Smooth muscle cell (in vitro differentiated cells): ENCODE measurements around the gene CRYGB. TPM values are rescaled to one million over a fixed set of nuclear protein-coding genes. Genes with fewer than 3 reads are reported as not detected.

Experiments used
- DNase-seq: peaks from one replicate; lab custom pipeline; 2025; ENCODE audit not compliant: unreplicated experiment; lab: John Stamatoyannopoulos, UW
- H2AFZ ChIP-seq: fragments of 200-600 bp; sonication (generic); 2 replicates; pipeline ENCODE4 v1.6.0; 2016; ENCODE audit warnings: antibody characterized with exemption, low read depth, mild to moderate bottlenecking
- H3F3A ChIP-seq: fragments of 200-600 bp; sonication (generic); 2 replicates; pipeline ENCODE4 v1.6.0; 2017; ENCODE audit warnings: antibody characterized with exemption, low read depth
- H3K27ac ChIP-seq: fragments of 200-600 bp; sonication (generic); 2 replicates; pipeline ENCODE4 v1.5.1; 2016; ENCODE audit warnings: low read depth, mild to moderate bottlenecking
- H3K27me3 ChIP-seq: fragments of 200-600 bp; sonication (generic); 2 replicates; pipeline ENCODE4 v1.6.1; 2016; ENCODE audit warnings: low read depth, mild to moderate bottlenecking
- H3K36me3 ChIP-seq: fragments of 200-600 bp; sonication (generic); 2 replicates; pipeline ENCODE4 v1.5.1; 2016; ENCODE audit warnings: low read depth
- H3K4me1 ChIP-seq: fragments of 200-600 bp; sonication (generic); 2 replicates; pipeline ENCODE4 v1.5.1; 2016; ENCODE audit warnings: low read depth
- H3K4me2 ChIP-seq: fragments of 200-600 bp; sonication (generic); 2 replicates; pipeline ENCODE4 v1.6.0; 2016; ENCODE audit warnings: mild to moderate bottlenecking
- H3K4me3 ChIP-seq: fragments of 200-600 bp; sonication (generic); 2 replicates; pipeline ENCODE4 v1.5.1; 2016; ENCODE audit warnings: mild to moderate bottlenecking
- H3K79me2 ChIP-seq: fragments of 200-600 bp; sonication (generic); 2 replicates; pipeline ENCODE4 v1.6.0; 2016; ENCODE audit warnings: low read depth, mild to moderate bottlenecking
- H3K9ac ChIP-seq: fragments of 200-600 bp; sonication (generic); 2 replicates; pipeline ENCODE4 v1.6.0; 2016; ENCODE audit warnings: low read depth
- H3K9me3 ChIP-seq: fragments of 200-600 bp; sonication (generic); replicated peaks from 2 replicates; pipeline ENCODE4 v1.5.1; 2016; ENCODE audit warnings: low read depth
- H4K20me1 ChIP-seq: fragments of 200-600 bp; sonication (generic); 2 replicates; pipeline ENCODE4 v1.6.0; 2016; ENCODE audit warnings: low read depth
- WGBS: methylation state at CpG from one replicate; pipeline ENCODE4 v1.1.7; 2016; ENCODE audit warnings: low lambda C conversion rate; 5-methylcytosine and 5-hydroxymethylcytosine counted together
- polyA plus RNA-seq: library from polyadenylated mRNA; unstranded; fragments of >200 nt; fragmentation: Nextera tagmentation; extraction: Ambion mirVana; gene quantifications from 2 replicates; pipeline ENCODE4 v1.2.1, GENCODE V29; 2016
- total RNA-seq: library from RNA; depleted of rRNA; stranded (reverse); fragments of >200 nt; gene quantifications from 2 replicates; pipeline ENCODE4 v1.2.3, GENCODE V29; 2014
- TF ChIP-seq, protein P1 (sequence below): fragments of 200-600 bp; sonication (generic); IDR thresholded peaks from 2 replicates; pipeline ENCODE4 v1.5.1; 2017; ENCODE audit warnings: borderline replicate concordance, mild to moderate bottlenecking, antibody characterized with exemption; ENCODE audit not compliant: insufficient read depth, poor library complexity, severe bottlenecking

Gene CRYGB
- total and polyA plus RNA-seq, 2 experiments from 2014 or later, result not detected

DNA sequence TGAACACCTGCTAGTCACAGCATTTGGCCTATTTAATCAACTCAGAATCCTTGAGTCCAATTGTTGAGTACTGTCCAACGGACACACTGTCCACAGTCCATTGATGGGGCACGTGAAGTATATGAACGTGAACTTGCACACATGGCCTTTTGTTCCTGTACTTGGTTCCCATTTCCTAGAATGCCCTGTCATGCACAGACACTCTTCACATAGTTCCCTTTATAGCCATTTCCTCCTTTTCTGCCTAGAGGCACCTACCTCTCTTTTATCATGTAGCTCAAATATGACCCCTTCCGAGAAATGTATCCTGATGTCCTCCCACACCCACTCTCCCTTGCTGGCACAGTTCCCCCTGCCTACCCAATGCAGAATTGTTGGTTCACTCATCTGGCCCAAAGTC, 26.2 kb upstream of the CRYGB start:
- H3K4me1 ChIP-seq, result peaks cover 4% of the 10 kb centered on the region
- H3K79me2 ChIP-seq, result no peaks in the 10 kb centered on the region
- H3K9ac ChIP-seq, result no peak overlapping the region
- no peaks in the 10 kb centered on the region for H3K9me3 ChIP-seq
- no peaks in the 10 kb centered on the region for H3K36me3 ChIP-seq
- H3K27me3 ChIP-seq, result no peaks in the 10 kb centered on the region
- H4K20me1 ChIP-seq, result no peaks in the 10 kb centered on the region
- 91% methylated on average over 4 of the region's 4 CpGs for WGBS
- H3K27ac ChIP-seq, result no peak overlapping the region
- TF ChIP-seq, protein P1, sequence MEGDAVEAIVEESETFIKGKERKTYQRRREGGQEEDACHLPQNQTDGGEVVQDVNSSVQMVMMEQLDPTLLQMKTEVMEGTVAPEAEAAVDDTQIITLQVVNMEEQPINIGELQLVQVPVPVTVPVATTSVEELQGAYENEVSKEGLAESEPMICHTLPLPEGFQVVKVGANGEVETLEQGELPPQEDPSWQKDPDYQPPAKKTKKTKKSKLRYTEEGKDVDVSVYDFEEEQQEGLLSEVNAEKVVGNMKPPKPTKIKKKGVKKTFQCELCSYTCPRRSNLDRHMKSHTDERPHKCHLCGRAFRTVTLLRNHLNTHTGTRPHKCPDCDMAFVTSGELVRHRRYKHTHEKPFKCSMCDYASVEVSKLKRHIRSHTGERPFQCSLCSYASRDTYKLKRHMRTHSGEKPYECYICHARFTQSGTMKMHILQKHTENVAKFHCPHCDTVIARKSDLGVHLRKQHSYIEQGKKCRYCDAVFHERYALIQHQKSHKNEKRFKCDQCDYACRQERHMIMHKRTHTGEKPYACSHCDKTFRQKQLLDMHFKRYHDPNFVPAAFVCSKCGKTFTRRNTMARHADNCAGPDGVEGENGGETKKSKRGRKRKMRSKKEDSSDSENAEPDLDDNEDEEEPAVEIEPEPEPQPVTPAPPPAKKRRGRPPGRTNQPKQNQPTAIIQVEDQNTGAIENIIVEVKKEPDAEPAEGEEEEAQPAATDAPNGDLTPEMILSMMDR, result no peak
- no peaks in the 10 kb centered on the region for H3F3A ChIP-seq
- no peak overlapping the region for H2AFZ ChIP-seq
- no peak overlapping the region for H3K4me2 ChIP-seq
- DNase-seq, result no peak
- H3K4me3 ChIP-seq, result no peak overlapping the region

GRCh38 chr2:208164951-208165755, 19.2 kb upstream of the CRYGB start:
- WGBS, result 92% methylated on average over 2 of the region's 2 CpGs
- no peaks in the 10 kb centered on the region for H3K36me3 ChIP-seq
- H3K9me3 ChIP-seq, result no peaks in the 10 kb centered on the region

DNA sequence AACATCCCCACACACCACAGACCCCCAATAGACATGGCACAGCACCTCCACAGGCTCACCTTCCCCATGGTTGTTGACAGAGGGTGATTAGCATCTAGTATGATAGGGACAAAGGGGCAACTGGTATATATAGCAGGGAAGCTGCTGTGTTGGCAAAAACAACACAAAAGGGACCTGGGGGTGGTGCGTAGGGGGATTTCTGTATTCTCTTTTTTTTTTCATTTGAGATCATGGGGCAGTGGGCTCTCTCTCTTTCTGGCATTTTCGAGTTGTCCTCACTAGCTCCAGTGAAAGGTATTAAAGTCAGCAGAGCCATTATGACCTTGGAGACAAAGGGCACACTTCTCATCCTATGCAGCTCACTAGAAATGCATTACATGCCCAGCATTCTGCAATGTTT, 17.5 kb upstream of the CRYGB start, which contains the start of gene CRYGA:
Gene CRYGA, minus strand, starts transcription at position 101 of the 400 bp plus-strand sequence. Its CDS starts 33 bp downstream, at position 68.
- WGBS, result 85% methylated on average over 2 of the region's 2 CpGs
- DNase-seq, result no peak
- Histone ChIP-seq H3K27ac (no peak within 1 kb of the TSS), H3K27me3 (peaks cover 4% of the 10 kb centered on the region), H3K4me1 (no peaks in the 10 kb centered on the region), H4K20me1 (no peaks in the 10 kb centered on the region), H3K4me2 (no peak within 1 kb of the TSS), H3K36me3 (no peaks in the 10 kb centered on the region), H2AFZ (no peak within 1 kb of the TSS), H3K79me2 (no peaks in the 10 kb centered on the region), H3K4me3 (no peak within 1 kb of the TSS), H3K9me3 (no peaks in the 10 kb centered on the region), H3K9ac (no peak within 1 kb of the TSS), H3F3A (no peaks in the 10 kb centered on the region)
- TF ChIP-seq, protein P1, result no peak

More at GRCh38 chr2:208164951-208165755, 19.2 kb upstream of the CRYGB start:
- Histone ChIP-seq H3K27me3 (peaks cover 4% of the 10 kb centered on the region), H4K20me1 (no peaks in the 10 kb centered on the region), H3F3A (no peaks in the 10 kb centered on the region), H3K79me2 (no peaks in the 10 kb centered on the region), H3K4me3 (no peak overlapping the region), H3K4me2 (no peak overlapping the region), H3K4me1 (no peaks in the 10 kb centered on the region), H3K27ac (no peak overlapping the region), H3K9ac (no peak overlapping the region), H2AFZ (no peak overlapping the region)
- TF ChIP-seq, protein P1, result no peak
- DNase-seq, result no peak
